ENCODE data around the gene ACOXL.

Gene ACOXL

DNA sequence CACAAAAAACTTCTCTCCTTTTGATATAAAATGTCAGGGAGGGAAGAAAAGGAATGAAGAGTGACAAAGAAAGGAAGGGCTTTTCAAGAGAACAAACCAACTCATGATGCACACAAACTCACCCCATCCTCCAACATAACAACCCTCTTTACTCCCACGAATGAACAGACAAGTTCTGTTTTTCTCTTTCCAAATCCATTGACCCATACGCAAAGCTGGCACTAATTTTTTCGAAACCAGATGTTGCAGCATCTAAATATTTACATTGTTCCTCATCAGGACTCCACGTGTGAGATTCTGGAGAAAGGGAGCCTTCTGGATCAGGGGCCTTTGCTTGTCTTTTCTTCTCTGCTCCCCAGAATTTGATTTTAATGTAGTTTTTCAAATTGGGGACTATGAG, 245.0 kb downstream of the ACOXL start:
- no peaks in the 10 kb centered on the region for H3K9me3 ChIP-seq (ENCODE audit: control insufficient read depth, low read length)
- WGBS, 2 experiments: 94 to 97% methylated on average over 4 of the region's 4 CpGs
- no peaks in the 10 kb centered on the region for H3K36me3 ChIP-seq (ENCODE audit: control insufficient read depth, insufficient read depth, low read length)
- H3K27me3 ChIP-seq (ENCODE audit: control insufficient read depth, insufficient read depth, low read length, poor library complexity, severe bottlenecking): no peaks in the 10 kb centered on the region
- H3K27ac ChIP-seq (ENCODE audit: insufficient read depth, low read depth, low read length, poor library complexity, severe bottlenecking): no peak overlapping the region
- no peaks in the 10 kb centered on the region for H3K4me1 ChIP-seq (ENCODE audit: control insufficient read depth, insufficient read depth, low read length)
- H3K4me3 ChIP-seq (ENCODE audit: insufficient read depth, low read depth, low read length): no peak overlapping the region

GRCh38 chr2:110978148-110978547, 245.8 kb downstream of the ACOXL start:
- no peaks in the 10 kb centered on the region for H3K27me3 ChIP-seq (ENCODE audit: control insufficient read depth, insufficient read depth, low read length, poor library complexity, severe bottlenecking)
- no peaks in the 10 kb centered on the region for H3K9me3 ChIP-seq (ENCODE audit: control insufficient read depth, low read length)
- WGBS, 2 experiments: 95 to 97% methylated on average over 6 of the region's 6 CpGs
- no peaks in the 10 kb centered on the region for H3K36me3 ChIP-seq (ENCODE audit: control insufficient read depth, insufficient read depth, low read length)
- H3K4me3 ChIP-seq (ENCODE audit: insufficient read depth, low read depth, low read length): no peak overlapping the region
- no peaks in the 10 kb centered on the region for H3K4me1 ChIP-seq (ENCODE audit: control insufficient read depth, insufficient read depth, low read length)
- no peak overlapping the region for H3K27ac ChIP-seq (ENCODE audit: insufficient read depth, low read depth, low read length, poor library complexity, severe bottlenecking)

GRCh38 chr2:110978756-110979470, 246.5 kb downstream of the ACOXL start:
- H3K36me3 ChIP-seq (ENCODE audit: control insufficient read depth, insufficient read depth, low read length): no peaks in the 10 kb centered on the region
- H3K9me3 ChIP-seq (ENCODE audit: control insufficient read depth, low read length): no peaks in the 10 kb centered on the region
- 94 to 95% methylated on average over 12 of the region's 12 CpGs for WGBS, 2 experiments
- H3K27ac ChIP-seq (ENCODE audit: insufficient read depth, low read depth, low read length, poor library complexity, severe bottlenecking): no peak overlapping the region
- no peaks in the 10 kb centered on the region for H3K27me3 ChIP-seq (ENCODE audit: control insufficient read depth, insufficient read depth, low read length, poor library complexity, severe bottlenecking)
- no peak overlapping the region for H3K4me3 ChIP-seq (ENCODE audit: insufficient read depth, low read depth, low read length)
- H3K4me1 ChIP-seq (ENCODE audit: control insufficient read depth, insufficient read depth, low read length): no peaks in the 10 kb centered on the region

- WGBS, 2 experiments: 93 to 94% methylated on average over 10 of the region's 10 CpGs
- no peaks in the 10 kb centered on the region for H3K36me3 ChIP-seq (ENCODE audit: control insufficient read depth, insufficient read depth, low read length)
- H3K4me1 ChIP-seq (ENCODE audit: control insufficient read depth, insufficient read depth, low read length): no peaks in the 10 kb centered on the region
- no peaks in the 10 kb centered on the region for H3K9me3 ChIP-seq (ENCODE audit: control insufficient read depth, low read length)
- H3K27me3 ChIP-seq (ENCODE audit: control insufficient read depth, insufficient read depth, low read length, poor library complexity, severe bottlenecking): no peaks in the 10 kb centered on the region
- no peak overlapping the region for H3K27ac ChIP-seq (ENCODE audit: insufficient read depth, low read depth, low read length, poor library complexity, severe bottlenecking)
- no peak overlapping the region for H3K4me3 ChIP-seq (ENCODE audit: insufficient read depth, low read depth, low read length)
Measured at GRCh38 chr2:110979471-110980338, 247.3 kb downstream of the ACOXL start.

DNA sequence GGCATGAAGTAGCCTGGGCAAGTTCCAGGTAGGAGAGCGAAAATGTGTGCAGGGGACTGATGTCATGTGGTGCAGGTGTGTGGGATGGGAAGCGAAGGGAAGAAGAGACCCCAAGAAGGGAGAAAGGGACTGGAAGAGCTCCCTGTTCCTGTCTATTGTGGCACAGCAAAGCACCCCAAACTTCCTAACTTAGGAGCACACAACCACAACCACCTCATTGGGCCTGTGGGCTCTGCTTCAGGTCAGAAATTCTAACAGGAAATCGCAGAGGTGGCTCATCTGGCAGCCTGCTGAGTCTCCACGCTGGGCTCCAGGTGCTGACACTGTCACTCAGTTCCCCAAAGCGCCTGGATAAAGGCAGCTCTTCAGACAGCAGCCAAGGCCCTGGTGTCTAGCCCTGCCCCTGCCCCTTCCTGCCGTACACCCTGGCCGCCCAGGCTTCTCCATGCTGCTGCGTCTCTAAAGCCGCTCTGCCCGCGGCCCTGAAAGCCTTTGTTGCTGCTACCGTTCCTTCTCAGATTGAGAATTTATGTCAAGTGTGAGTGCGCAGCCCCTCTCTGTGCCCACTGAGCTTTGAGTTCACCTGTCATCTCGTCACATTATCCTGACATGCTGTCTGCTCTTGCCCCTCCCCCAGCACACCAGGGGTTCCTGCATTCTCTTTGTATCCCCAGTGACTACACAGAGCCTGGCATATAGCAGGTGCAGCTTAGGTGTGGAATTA, 248.1 kb downstream of the ACOXL start:
- Histone ChIP-seq H3K27ac (ENCODE audit: insufficient read depth, low read depth, low read length, poor library complexity, severe bottlenecking) (no peak overlapping the region), H3K4me1 (ENCODE audit: control insufficient read depth, insufficient read depth, low read length) (no peaks in the 10 kb centered on the region), H3K27me3 (ENCODE audit: control insufficient read depth, insufficient read depth, low read length, poor library complexity, severe bottlenecking) (no peaks in the 10 kb centered on the region), H3K9me3 (ENCODE audit: control insufficient read depth, low read length) (no peaks in the 10 kb centered on the region), H3K36me3 (ENCODE audit: control insufficient read depth, insufficient read depth, low read length) (no peaks in the 10 kb centered on the region), H3K4me3 (ENCODE audit: insufficient read depth, low read depth, low read length) (no peak overlapping the region)
- WGBS, 2 experiments: 76 to 80% methylated on average over 14 of the region's 14 CpGs

DNA sequence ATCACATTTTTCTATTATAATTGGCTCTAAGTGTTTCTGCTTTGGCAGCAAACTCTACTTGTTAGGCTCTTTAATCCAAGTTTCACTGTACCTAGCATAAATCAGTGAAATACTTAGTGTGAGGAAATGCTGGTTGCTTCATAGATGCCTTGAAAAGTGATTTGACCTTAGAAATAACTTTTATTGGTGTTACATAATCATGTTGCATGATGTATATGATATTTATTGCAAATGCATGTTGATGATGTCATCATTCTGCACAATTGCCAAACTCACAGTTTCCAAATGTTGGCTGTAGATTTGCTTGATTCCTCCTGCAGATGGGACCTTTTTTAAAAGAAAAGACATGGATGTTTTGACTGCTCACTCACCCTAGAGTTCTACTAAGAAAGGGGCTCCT, 250.8 kb downstream of the ACOXL start:
- no peaks in the 10 kb centered on the region for H3K27me3 ChIP-seq (ENCODE audit: control insufficient read depth, insufficient read depth, low read length, poor library complexity, severe bottlenecking)
- H3K4me1 ChIP-seq (ENCODE audit: control insufficient read depth, insufficient read depth, low read length): no peaks in the 10 kb centered on the region
- H3K27ac ChIP-seq (ENCODE audit: insufficient read depth, low read depth, low read length, poor library complexity, severe bottlenecking): no peak overlapping the region
- no peaks in the 10 kb centered on the region for H3K9me3 ChIP-seq (ENCODE audit: control insufficient read depth, low read length)
- H3K36me3 ChIP-seq (ENCODE audit: control insufficient read depth, insufficient read depth, low read length): no peaks in the 10 kb centered on the region
- no peak overlapping the region for H3K4me3 ChIP-seq (ENCODE audit: insufficient read depth, low read depth, low read length)

GRCh38 chr2:110984694-110985490, 252.5 kb downstream of the ACOXL start:
- Histone ChIP-seq H3K4me3 (ENCODE audit: insufficient read depth, low read depth, low read length) (no peak overlapping the region), H3K27me3 (ENCODE audit: control insufficient read depth, insufficient read depth, low read length, poor library complexity, severe bottlenecking) (no peaks in the 10 kb centered on the region), H3K9me3 (ENCODE audit: control insufficient read depth, low read length) (no peaks in the 10 kb centered on the region), H3K27ac (ENCODE audit: insufficient read depth, low read depth, low read length, poor library complexity, severe bottlenecking) (no peak overlapping the region), H3K36me3 (ENCODE audit: control insufficient read depth, insufficient read depth, low read length) (no peaks in the 10 kb centered on the region), H3K4me1 (ENCODE audit: control insufficient read depth, insufficient read depth, low read length) (no peaks in the 10 kb centered on the region)
- WGBS, 2 experiments: 91 to 92% methylated on average over 6 of the region's 8 CpGs

GRCh38 chr2:110990440-110990839, 258.1 kb downstream of the ACOXL start:
- no CpG with 5 or more reads among the region's 2 CpGs for WGBS, 2 experiments
- no peaks in the 10 kb centered on the region for H3K36me3 ChIP-seq (ENCODE audit: control insufficient read depth, insufficient read depth, low read length)
- no peak overlapping the region for H3K27ac ChIP-seq (ENCODE audit: insufficient read depth, low read depth, low read length, poor library complexity, severe bottlenecking)
- H3K4me3 ChIP-seq (ENCODE audit: insufficient read depth, low read depth, low read length): no peak overlapping the region
- no peaks in the 10 kb centered on the region for H3K4me1 ChIP-seq (ENCODE audit: control insufficient read depth, insufficient read depth, low read length)
- no peaks in the 10 kb centered on the region for H3K9me3 ChIP-seq (ENCODE audit: control insufficient read depth, low read length)
- H3K27me3 ChIP-seq (ENCODE audit: control insufficient read depth, insufficient read depth, low read length, poor library complexity, severe bottlenecking): no peaks in the 10 kb centered on the region

DNA sequence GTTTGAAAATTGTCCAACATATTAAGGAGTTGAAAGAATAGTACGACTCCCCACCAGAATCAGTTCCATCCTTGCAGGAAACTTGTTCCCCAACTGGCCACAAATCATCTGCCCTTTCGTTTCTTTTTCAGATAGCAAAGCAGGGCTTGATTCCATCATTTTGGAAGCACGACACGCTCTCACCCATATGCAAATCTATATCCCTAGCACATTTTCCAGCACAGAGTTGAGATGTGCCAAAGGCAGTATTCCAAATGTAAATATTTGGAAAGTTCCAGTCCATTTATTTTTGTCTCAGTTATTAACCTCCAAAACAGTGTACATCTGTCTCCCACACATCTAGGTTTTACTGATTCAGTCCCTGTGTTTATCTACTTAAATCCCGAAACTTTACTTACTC, 259.5 kb downstream of the ACOXL start:
- no peaks in the 10 kb centered on the region for H3K4me1 ChIP-seq (ENCODE audit: control insufficient read depth, insufficient read depth, low read length)
- H3K4me3 ChIP-seq (ENCODE audit: insufficient read depth, low read depth, low read length): no peak overlapping the region
- H3K27me3 ChIP-seq (ENCODE audit: control insufficient read depth, insufficient read depth, low read length, poor library complexity, severe bottlenecking): no peaks in the 10 kb centered on the region
- no peak overlapping the region for H3K27ac ChIP-seq (ENCODE audit: insufficient read depth, low read depth, low read length, poor library complexity, severe bottlenecking)
- WGBS, 2 experiments: 91 to 92% methylated on average over 5 of the region's 5 CpGs
- H3K36me3 ChIP-seq (ENCODE audit: control insufficient read depth, insufficient read depth, low read length): no peaks in the 10 kb centered on the region
- no peaks in the 10 kb centered on the region for H3K9me3 ChIP-seq (ENCODE audit: control insufficient read depth, low read length)

All from ectodermal cell (in vitro differentiated cells).